Neural progenitor cell (in vitro differentiated cells): ENCODE results near the gene CLCF1. TPM values are rescaled to one million over a fixed set of nuclear protein-coding genes. Genes with fewer than 3 reads are reported as not detected.

Source experiments
- DNase-seq: peaks from one replicate; pipeline ENCODE4 v3.0.0-alpha.2; 2016; ENCODE audit warnings: low spot score
- H2AFZ ChIP-seq: fragments of 200-600 bp; sonication (generic); replicated peaks from 2 replicates; pipeline ENCODE4 v1.6.1; 2016; ENCODE audit warnings: antibody characterized with exemption
- H3F3A ChIP-seq: fragments of 200-600 bp; sonication (generic); 2 replicates; pipeline ENCODE4 v1.6.1; 2016; ENCODE audit warnings: antibody characterized with exemption, low read depth
- H3K27ac ChIP-seq: fragments of 200-600 bp; sonication (generic); 2 replicates; pipeline ENCODE4 v1.5.1; 2016; ENCODE audit warnings: mild to moderate bottlenecking
- H3K27me3 ChIP-seq: fragments of 200-600 bp; sonication (generic); 2 replicates; pipeline ENCODE4 v1.6.1; 2016; ENCODE audit warnings: mild to moderate bottlenecking, moderate library complexity
- H3K36me3 ChIP-seq: fragments of 200-600 bp; sonication (generic); 2 replicates; pipeline ENCODE4 v1.5.1; 2016
- H3K4me1 ChIP-seq: fragments of 200-600 bp; sonication (generic); 2 replicates; pipeline ENCODE4 v1.6.1; 2016; ENCODE audit warnings: mixed run types
- H3K4me2 ChIP-seq: fragments of 200-600 bp; sonication (generic); 2 replicates; pipeline ENCODE4 v1.6.1; 2016
- H3K4me3 ChIP-seq: fragments of 200-600 bp; sonication (generic); 2 replicates; pipeline ENCODE4 v1.5.1; 2016
- H3K79me2 ChIP-seq: fragments of 200-600 bp; sonication (generic); 2 replicates; pipeline ENCODE4 v1.6.1; 2016; ENCODE audit warnings: low read depth
- H3K9ac ChIP-seq: fragments of 200-600 bp; sonication (generic); 2 replicates; pipeline ENCODE4 v1.6.1; 2016
- H3K9me3 ChIP-seq: fragments of 200-600 bp; sonication (generic); 2 replicates; pipeline ENCODE4 v1.5.1; 2016; ENCODE audit warnings: low read depth
- H4K20me1 ChIP-seq: fragments of 200-600 bp; sonication (generic); 2 replicates; pipeline ENCODE4 v1.6.1; 2016; ENCODE audit warnings: low read depth
- H3K27ac Mint-ChIP-seq: 3 replicates; pipeline ENCODE4 v1.8.0; 2021; ENCODE audit warnings: mixed read lengths
- H3K27me3 Mint-ChIP-seq: 2 replicates; pipeline ENCODE4 v1.8.0; 2022; ENCODE audit warnings: low read depth, mild to moderate bottlenecking, inconsistent platforms, moderate library complexity, mixed read lengths; ENCODE audit not compliant: insufficient read depth
- H3K36me3 Mint-ChIP-seq: 3 replicates; pipeline ENCODE4 v1.8.0; 2021; ENCODE audit warnings: mixed read lengths
- H3K4me1 Mint-ChIP-seq: 3 replicates; pipeline ENCODE4 v1.8.0; 2021; ENCODE audit warnings: mixed read lengths
- H3K4me3 Mint-ChIP-seq: 3 replicates; pipeline ENCODE4 v1.8.0; 2021; ENCODE audit warnings: mild to moderate bottlenecking, moderate library complexity, mixed read lengths
- H3K9me3 Mint-ChIP-seq: 3 replicates; pipeline ENCODE4 v1.8.0; 2020; ENCODE audit warnings: mixed read lengths
- EZH2 ChIP-seq: fragments of 200-600 bp; sonication (generic); IDR thresholded peaks from 2 replicates; pipeline ENCODE4 v1.6.1; 2017; ENCODE audit warnings: antibody characterized with exemption, mild to moderate bottlenecking, moderate library complexity
- EZH2phosphoT487 ChIP-seq: fragments of 200-600 bp; sonication (generic); IDR thresholded peaks from 2 replicates; pipeline ENCODE4 v1.6.1; 2017; ENCODE audit warnings: antibody characterized with exemption
- total RNA-seq: library from RNA; depleted of rRNA; stranded (reverse); fragments of >200 nt; gene quantifications from 2 replicates; pipeline ENCODE4 v1.2.3, GENCODE V29; 2015; ENCODE audit warnings: low replicate concordance
- TF ChIP-seq, protein P1 (sequence below): fragments of 200-600 bp; sonication (generic); IDR thresholded peaks from 2 replicates; pipeline ENCODE4 v1.5.1; 2017; ENCODE audit warnings: antibody characterized with exemption, mild to moderate bottlenecking

The CLCF1 gene
- total RNA-seq, 1 donor from 2014 or later: 2.0 TPM

DNA sequence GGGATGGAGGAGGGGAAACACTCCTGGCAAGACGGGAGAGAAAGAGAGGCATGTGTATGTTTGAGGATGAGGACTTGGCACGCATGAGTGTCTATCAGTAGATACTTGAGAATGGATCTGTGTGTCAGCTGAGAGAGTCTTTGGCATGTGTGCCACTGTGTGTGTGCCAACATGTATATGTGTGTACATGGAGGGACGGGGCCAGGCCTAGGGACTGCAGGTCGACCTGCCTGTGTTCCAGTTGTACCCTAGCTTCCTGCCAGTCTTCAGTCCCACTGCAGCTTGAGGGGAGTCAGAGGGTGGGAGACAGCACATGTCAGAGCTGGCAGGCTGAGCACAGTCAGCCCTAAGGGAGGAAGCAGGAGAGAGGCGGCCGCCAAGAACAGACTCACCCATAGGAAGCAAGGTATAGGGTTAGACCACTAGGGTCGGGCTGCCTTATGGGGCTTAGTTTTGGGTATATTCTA lies 5.6 kb downstream of the CLCF1 start:
- no peaks in the 10 kb centered on the region for H3K79me2 ChIP-seq
- peaks cover 12% of the 10 kb centered on the region for H3K27me3 Mint-ChIP-seq
- H3K27me3 ChIP-seq: peaks cover 32% of the 10 kb centered on the region
- H3K4me2 ChIP-seq: no peak overlapping the region
- no peaks in the 10 kb centered on the region for H3K36me3 ChIP-seq
- H3K9me3 Mint-ChIP-seq: no peaks in the 10 kb centered on the region
- no peak overlapping the region for H2AFZ ChIP-seq
- no peak for DNase-seq
- no peaks in the 10 kb centered on the region for H3K9me3 ChIP-seq
- H3K4me3 Mint-ChIP-seq: no peak overlapping the region
- H3K4me3 ChIP-seq: no peak overlapping the region
- no peak overlapping the region for H3K9ac ChIP-seq
- no peak overlapping the region for H3K27ac Mint-ChIP-seq
- H3K4me1 ChIP-seq: peaks cover 23% of the 10 kb centered on the region
- H4K20me1 ChIP-seq: peaks cover 16% of the 10 kb centered on the region
- no peak for TF ChIP-seq EZH2phosphoT487
- no peak for TF ChIP-seq EZH2
- TF ChIP-seq, protein P1, sequence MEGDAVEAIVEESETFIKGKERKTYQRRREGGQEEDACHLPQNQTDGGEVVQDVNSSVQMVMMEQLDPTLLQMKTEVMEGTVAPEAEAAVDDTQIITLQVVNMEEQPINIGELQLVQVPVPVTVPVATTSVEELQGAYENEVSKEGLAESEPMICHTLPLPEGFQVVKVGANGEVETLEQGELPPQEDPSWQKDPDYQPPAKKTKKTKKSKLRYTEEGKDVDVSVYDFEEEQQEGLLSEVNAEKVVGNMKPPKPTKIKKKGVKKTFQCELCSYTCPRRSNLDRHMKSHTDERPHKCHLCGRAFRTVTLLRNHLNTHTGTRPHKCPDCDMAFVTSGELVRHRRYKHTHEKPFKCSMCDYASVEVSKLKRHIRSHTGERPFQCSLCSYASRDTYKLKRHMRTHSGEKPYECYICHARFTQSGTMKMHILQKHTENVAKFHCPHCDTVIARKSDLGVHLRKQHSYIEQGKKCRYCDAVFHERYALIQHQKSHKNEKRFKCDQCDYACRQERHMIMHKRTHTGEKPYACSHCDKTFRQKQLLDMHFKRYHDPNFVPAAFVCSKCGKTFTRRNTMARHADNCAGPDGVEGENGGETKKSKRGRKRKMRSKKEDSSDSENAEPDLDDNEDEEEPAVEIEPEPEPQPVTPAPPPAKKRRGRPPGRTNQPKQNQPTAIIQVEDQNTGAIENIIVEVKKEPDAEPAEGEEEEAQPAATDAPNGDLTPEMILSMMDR: no peak
- no peak overlapping the region for H3K27ac ChIP-seq
- H3K4me1 Mint-ChIP-seq: peaks cover 26% of the 10 kb centered on the region
- H3F3A ChIP-seq: peaks cover 13% of the 10 kb centered on the region
- peaks cover 2% of the 10 kb centered on the region for H3K36me3 Mint-ChIP-seq

DNA sequence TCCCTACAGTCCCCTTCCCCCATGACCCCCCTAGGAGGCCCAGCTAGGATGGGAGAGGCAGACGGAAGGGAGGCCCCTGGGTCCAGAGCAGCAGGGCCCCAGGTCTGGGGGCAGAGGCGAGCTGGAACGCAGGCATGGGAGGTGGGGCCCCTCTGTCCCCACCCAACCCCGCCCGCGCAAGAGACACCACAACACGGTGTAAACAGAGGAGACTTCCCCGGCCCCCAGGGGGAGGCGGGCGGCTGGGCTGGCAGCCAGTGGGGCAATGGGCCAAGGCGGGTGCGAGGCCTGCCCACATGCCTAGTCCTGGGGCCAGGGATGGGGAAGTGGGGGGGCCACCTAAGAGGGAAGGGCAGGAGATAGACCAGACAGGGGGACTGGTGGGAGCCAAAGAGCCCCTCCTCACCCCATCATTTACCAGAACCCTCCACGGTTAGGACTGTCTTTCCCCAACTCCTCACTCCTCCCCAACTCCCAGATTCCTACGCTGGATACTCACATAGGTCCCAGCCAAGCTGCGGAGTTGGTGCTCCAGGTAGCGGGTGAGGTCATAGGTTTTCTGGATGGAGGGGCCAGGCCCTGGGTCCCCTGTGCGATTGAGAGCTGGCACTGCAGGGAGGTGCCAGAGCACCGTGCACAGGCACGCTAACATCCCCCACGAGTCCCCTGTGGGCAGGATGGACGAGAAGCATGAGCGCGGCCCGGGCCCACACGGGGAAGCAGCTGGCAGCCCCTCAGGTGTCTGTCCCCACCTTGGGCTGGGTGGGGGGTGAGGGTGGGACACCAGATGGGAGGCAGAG lies 6.2 kb downstream of the CLCF1 start:
- H3K9me3 Mint-ChIP-seq: no peaks in the 10 kb centered on the region
- no peak overlapping the region for H2AFZ ChIP-seq
- H4K20me1 ChIP-seq: peaks cover 16% of the 10 kb centered on the region
- TF ChIP-seq, protein P1: no peak
- TF ChIP-seq EZH2 (no peak), EZH2phosphoT487 (no peak)
- peaks cover 10% of the 10 kb centered on the region for H3F3A ChIP-seq
- peaks cover 22% of the 10 kb centered on the region for H3K4me1 ChIP-seq
- no peak overlapping the region for H3K9ac ChIP-seq
- H3K4me3 Mint-ChIP-seq: no peak overlapping the region
- H3K36me3 ChIP-seq: no peaks in the 10 kb centered on the region
- no peak for DNase-seq
- no peak overlapping the region for H3K27ac Mint-ChIP-seq
- no peaks in the 10 kb centered on the region for H3K9me3 ChIP-seq
- no peak overlapping the region for H3K27ac ChIP-seq
- no peaks in the 10 kb centered on the region for H3K79me2 ChIP-seq
- no peak overlapping the region for H3K4me3 ChIP-seq
- peaks cover 26% of the 10 kb centered on the region for H3K27me3 ChIP-seq
- H3K4me2 ChIP-seq: no peak overlapping the region
- peaks cover 26% of the 10 kb centered on the region for H3K4me1 Mint-ChIP-seq
- peaks cover 2% of the 10 kb centered on the region for H3K36me3 Mint-ChIP-seq
- peaks cover 12% of the 10 kb centered on the region for H3K27me3 Mint-ChIP-seq

DNA sequence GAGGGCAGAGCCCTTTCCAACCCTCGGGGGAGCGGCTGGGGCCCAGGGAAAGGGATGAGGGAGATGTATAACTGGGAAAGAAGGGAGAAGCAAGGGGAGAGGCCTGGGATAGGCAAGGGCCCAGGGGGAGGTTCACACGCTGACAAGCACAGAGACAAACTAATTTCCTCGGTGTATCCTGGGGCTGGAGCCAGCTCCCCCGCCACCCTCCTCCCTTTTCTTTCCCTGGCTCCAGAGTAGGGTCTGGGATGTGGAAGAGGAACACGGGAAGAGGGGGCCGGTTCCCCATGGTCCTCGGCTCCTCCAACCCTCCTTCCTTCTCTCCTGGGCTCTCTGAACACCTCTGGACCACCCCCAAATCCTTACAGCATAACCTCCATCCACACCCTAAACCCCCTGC lies 6.9 kb downstream of the CLCF1 start:
- peaks cover 4% of the 10 kb centered on the region for H3F3A ChIP-seq
- Mint-ChIP-seq H3K4me3 (no peak overlapping the region), H3K27me3 (peaks cover 9% of the 10 kb centered on the region), H3K36me3 (peaks cover 2% of the 10 kb centered on the region), H3K4me1 (peaks cover 21% of the 10 kb centered on the region), H3K27ac (no peak overlapping the region), H3K9me3 (no peaks in the 10 kb centered on the region)
- H3K79me2 ChIP-seq: no peaks in the 10 kb centered on the region
- no peak overlapping the region for H2AFZ ChIP-seq
- H3K4me1 ChIP-seq: peaks cover 16% of the 10 kb centered on the region
- H3K36me3 ChIP-seq: no peaks in the 10 kb centered on the region
- DNase-seq: no peak
- peaks cover 10% of the 10 kb centered on the region for H4K20me1 ChIP-seq
- peaks cover 20% of the 10 kb centered on the region for H3K27me3 ChIP-seq
- H3K4me3 ChIP-seq: no peak overlapping the region
- no peak overlapping the region for H3K9ac ChIP-seq
- no peaks in the 10 kb centered on the region for H3K9me3 ChIP-seq
- no peak overlapping the region for H3K27ac ChIP-seq
- H3K4me2 ChIP-seq: no peak overlapping the region
- no peak for TF ChIP-seq EZH2phosphoT487
- no peak for TF ChIP-seq EZH2
- TF ChIP-seq, protein P1: no peak
